Suprapubic skin (tissue), 4 donors: ENCODE data around the gene MED10. TPM values are rescaled to one million over a fixed set of nuclear protein-coding genes. Genes with fewer than 3 reads are reported as not detected.

Experiments used
- DNase-seq, 2 donors: peaks; one replicate each; pipeline ENCODE4 v3.0.0-alpha.2; 2019; ENCODE audit warnings: low spot score in 2 of 2
- H3K27ac ChIP-seq: fragments of 200-600 bp; sonication (generic); one replicate; pipeline ENCODE4 v1.5.1; 2019
- H3K27me3 ChIP-seq: fragments of 200-600 bp; sonication (generic); one replicate; pipeline ENCODE4 v1.5.1; 2019
- H3K36me3 ChIP-seq: fragments of 200-600 bp; sonication (generic); one replicate; pipeline ENCODE4 v1.5.1; 2019
- H3K4me1 ChIP-seq: fragments of 200-600 bp; sonication (generic); one replicate; pipeline ENCODE4 v1.5.1; 2019
- H3K4me3 ChIP-seq: fragments of 200-600 bp; sonication (generic); one replicate; pipeline ENCODE4 v1.5.1; 2019; ENCODE audit warnings: mild to moderate bottlenecking
- H3K9me3 ChIP-seq: fragments of 200-600 bp; sonication (generic); one replicate; pipeline ENCODE4 v1.5.1; 2019
- CTCF ChIP-seq, 2 donors: fragments of 200-600 bp in 1 of 2; fragments of 450-650 bp in 1 of 2; sonication (generic) in 1 of 2; IDR thresholded peaks; one replicate each; pipeline ENCODE4 v1.5.1; 2016 to 2019; ENCODE audit warnings: antibody characterized with exemption in 2 of 2, mild to moderate bottlenecking in 1 of 2, moderate library complexity in 1 of 2
- EP300 ChIP-seq: sonication (generic); formaldehyde crosslinking; IDR thresholded peaks from one replicate; pipeline ENCODE4 v1.6.1; 2017; ENCODE audit warnings: antibody characterized with exemption
- POLR2A ChIP-seq, 2 donors: fragments of 450-650 bp; IDR thresholded peaks; one replicate each; pipeline ENCODE4 v1.6.1; 2017; ENCODE audit warnings: antibody characterized with exemption in 2 of 2, mild to moderate bottlenecking in 2 of 2, moderate library complexity in 2 of 2
- POLR2AphosphoS5 ChIP-seq, 3 donors: sonication (generic); formaldehyde crosslinking; IDR thresholded peaks; one replicate each; pipeline ENCODE4 v1.6.1; 2017; ENCODE audit warnings: antibody characterized with exemption in 3 of 3
- WGBS: methylation state at CpG from one replicate; pipeline ENCODE4 v1.1.5; 2018; 5-methylcytosine and 5-hydroxymethylcytosine counted together
- total RNA-seq, 4 donors: library from RNA; depleted of rRNA; stranded (reverse); fragments of >200 nt; gene quantifications; one replicate each; pipeline ENCODE4 v1.1.0, GENCODE V29; 2016

Gene MED10
- total RNA-seq, 4 donors from 2014 or later, result 20.1 to 38.8 (median 32.5) TPM

GRCh38 chr5:6342689-6343315 is 35.5 kb downstream of the MED10 start:
- H3K27ac ChIP-seq, result no peak overlapping the region
- no peak for TF ChIP-seq EP300
- TF ChIP-seq POLR2AphosphoS5 (IDR thresholded peaks at IDR 0.05), result no peak
- no peak for TF ChIP-seq POLR2A (IDR thresholded peaks at IDR 0.05)
- TF ChIP-seq CTCF (IDR thresholded peaks at IDR 0.05), result no peak
- H3K27me3 ChIP-seq, result no peaks in the 10 kb centered on the region
- H3K4me1 ChIP-seq, result no peaks in the 10 kb centered on the region
- H3K36me3 ChIP-seq, result no peaks in the 10 kb centered on the region
- H3K4me3 ChIP-seq, result no peak overlapping the region
- no peak for DNase-seq
- WGBS, result 86% methylated on average over 14 of the region's 14 CpGs
- no peaks in the 10 kb centered on the region for H3K9me3 ChIP-seq

- Histone ChIP-seq H3K4me1 (no peaks in the 10 kb centered on the region), H3K27me3 (no peaks in the 10 kb centered on the region), H3K36me3 (no peaks in the 10 kb centered on the region), H3K27ac (no peak overlapping the region), H3K9me3 (no peaks in the 10 kb centered on the region), H3K4me3 (no peak overlapping the region)
- DNase-seq, result no peak
- WGBS, result 85% methylated on average over 1 of the region's 1 CpG
- TF ChIP-seq EP300 (no peak), POLR2AphosphoS5 (IDR thresholded peaks at IDR 0.05) (no peak), CTCF (IDR thresholded peaks at IDR 0.05) (no peak), POLR2A (IDR thresholded peaks at IDR 0.05) (no peak)
Measured at GRCh38 chr5:6340100-6340499, 38.2 kb downstream of the MED10 start.

GRCh38 chr5:6338871-6339270 is 39.5 kb downstream of the MED10 start:
- Histone ChIP-seq H3K4me1 (no peaks in the 10 kb centered on the region), H3K36me3 (no peaks in the 10 kb centered on the region), H3K27ac (no peak overlapping the region), H3K9me3 (no peaks in the 10 kb centered on the region), H3K27me3 (no peaks in the 10 kb centered on the region), H3K4me3 (no peak overlapping the region)
- DNase-seq, result no peak
- WGBS, result 100% methylated on average over 1 of the region's 4 CpGs
- no peak for TF ChIP-seq POLR2AphosphoS5 (IDR thresholded peaks at IDR 0.05)

- Histone ChIP-seq H3K9me3 (no peaks in the 10 kb centered on the region), H3K4me1 (no peaks in the 10 kb centered on the region), H3K27ac (no peak overlapping the region), H3K4me3 (no peak overlapping the region), H3K27me3 (no peaks in the 10 kb centered on the region), H3K36me3 (no peaks in the 10 kb centered on the region)
- WGBS, result 62% methylated on average over 3 of the region's 3 CpGs
- DNase-seq, result no peak
- TF ChIP-seq POLR2AphosphoS5 (IDR thresholded peaks at IDR 0.05), result no peak
Measured at GRCh38 chr5:6338135-6338534, 40.2 kb downstream of the MED10 start.

GRCh38 chr5:6333182-6333905 is 45.0 kb downstream of the MED10 start:
- no peak overlapping the region for H3K27ac ChIP-seq
- H3K36me3 ChIP-seq, result no peaks in the 10 kb centered on the region
- DNase-seq, result no peak
- H3K27me3 ChIP-seq, result no peaks in the 10 kb centered on the region
- WGBS, result 66% methylated on average over 5 of the region's 5 CpGs
- no peaks in the 10 kb centered on the region for H3K4me1 ChIP-seq
- TF ChIP-seq EP300 (no peak), POLR2AphosphoS5 (IDR thresholded peaks at IDR 0.05) (no peak), POLR2A (IDR thresholded peaks at IDR 0.05) (no peak), CTCF (IDR thresholded peaks at IDR 0.05) (no peak)
- H3K4me3 ChIP-seq, result no peak overlapping the region
- peaks cover 5% of the 10 kb centered on the region for H3K9me3 ChIP-seq

GRCh38 chr5:6328173-6328572 is 50.2 kb downstream of the MED10 start:
- WGBS, result 48% methylated on average over 3 of the region's 3 CpGs
- no peaks in the 10 kb centered on the region for H3K4me1 ChIP-seq

More at GRCh38 chr5:6328173-6328572, 50.2 kb downstream of the MED10 start:
- DNase-seq, result no peak
- H3K27me3 ChIP-seq, result no peaks in the 10 kb centered on the region
- H3K36me3 ChIP-seq, result no peaks in the 10 kb centered on the region
- no peak overlapping the region for H3K4me3 ChIP-seq
- H3K9me3 ChIP-seq, result peaks cover 5% of the 10 kb centered on the region
- no peak overlapping the region for H3K27ac ChIP-seq
- TF ChIP-seq EP300, result no peak
- no peak for TF ChIP-seq POLR2A (IDR thresholded peaks at IDR 0.05)
- no peak for TF ChIP-seq CTCF (IDR thresholded peaks at IDR 0.05)
- TF ChIP-seq POLR2AphosphoS5 (IDR thresholded peaks at IDR 0.05), result no peak
